Kidney capillary endothelial cell (primary cell): ENCODE data around the gene ADGRB3.

Experiments used
- DNase-seq: peaks from one replicate; pipeline ENCODE4 v3.0.0-alpha.2; 2018; ENCODE audit warnings: low spot score

ADGRB3 gene

DNA sequence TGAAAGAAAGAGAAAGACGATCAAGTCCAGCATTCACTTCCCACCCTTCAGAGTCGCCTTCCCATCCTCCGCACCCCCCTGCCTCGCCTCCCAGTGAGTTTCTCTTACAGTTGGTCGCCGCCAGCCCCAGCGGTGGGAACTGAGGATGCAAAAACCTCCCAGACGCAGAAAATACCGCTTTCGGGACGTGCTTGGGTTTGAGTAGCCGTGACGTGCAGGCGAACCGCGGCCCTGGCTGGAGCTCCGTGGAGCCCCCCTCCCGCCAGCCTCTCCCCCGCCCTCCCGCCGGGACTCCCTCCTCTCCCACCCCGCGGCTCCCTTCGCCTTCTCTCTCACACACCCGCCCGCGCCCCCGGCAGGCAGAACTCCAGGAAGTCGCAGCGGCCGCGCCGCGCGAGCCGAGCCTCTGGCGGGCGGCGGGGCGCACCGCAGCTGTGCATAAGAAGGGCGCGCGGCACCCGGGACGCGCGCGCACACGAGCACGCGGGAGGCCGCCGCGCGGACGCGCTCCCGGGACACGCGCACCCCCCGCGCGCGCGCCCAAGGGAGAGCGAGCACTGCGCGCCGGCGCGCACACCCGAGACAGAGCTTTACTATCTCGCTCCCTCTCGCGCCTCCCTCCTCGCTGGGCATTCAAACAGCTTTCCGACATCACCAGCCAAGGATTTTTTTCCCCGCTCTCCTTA is at the start of gene ADGRB3:
TSS of gene ADGRB3 (plus strand) at position 557 of the 686 bp plus-strand sequence. CDS start 3,394 bp downstream, outside the sequence.
- peak; percentile 60 for DNase-seq

DNA sequence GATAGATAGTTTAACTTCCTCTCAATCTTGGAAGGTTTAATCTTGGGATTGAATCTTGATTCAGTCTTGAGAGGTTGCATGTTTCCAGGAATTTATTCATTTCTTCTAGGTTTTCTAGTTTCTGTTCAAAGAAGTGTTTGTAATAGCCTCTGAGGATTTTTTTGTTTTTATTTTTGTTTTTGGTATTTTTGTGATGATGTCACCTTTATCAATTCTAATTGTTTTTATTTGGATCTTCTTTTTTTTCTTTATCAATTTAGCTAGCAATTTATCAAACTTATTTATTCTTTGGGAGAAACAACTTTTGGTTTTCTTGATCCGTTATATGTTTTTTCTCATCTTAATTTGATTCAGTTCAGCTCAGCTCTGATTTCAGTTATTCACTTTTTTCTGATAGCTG is 41.5 kb upstream of the ADGRB3 start:
- no peak for DNase-seq

DNA sequence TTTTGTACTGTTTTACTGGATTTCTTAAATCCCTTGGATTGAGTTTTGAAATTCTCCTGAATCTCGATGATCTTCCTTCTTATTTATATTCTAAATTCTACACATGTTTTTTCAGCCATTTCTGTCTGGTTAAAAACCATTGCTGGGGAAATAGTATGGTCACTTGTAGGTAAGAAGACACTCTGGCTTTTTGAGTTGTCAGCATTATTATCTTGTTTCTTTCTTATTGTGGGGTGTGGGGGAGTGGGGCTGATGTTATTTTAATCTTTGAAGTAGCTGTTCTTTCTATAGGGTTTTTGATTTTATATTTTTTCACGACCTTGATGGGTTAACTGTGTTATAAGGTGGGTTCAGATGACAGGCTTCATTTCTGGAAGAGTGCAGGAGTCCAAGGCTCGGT is 37.4 kb upstream of the ADGRB3 start:
- no peak for DNase-seq

DNA sequence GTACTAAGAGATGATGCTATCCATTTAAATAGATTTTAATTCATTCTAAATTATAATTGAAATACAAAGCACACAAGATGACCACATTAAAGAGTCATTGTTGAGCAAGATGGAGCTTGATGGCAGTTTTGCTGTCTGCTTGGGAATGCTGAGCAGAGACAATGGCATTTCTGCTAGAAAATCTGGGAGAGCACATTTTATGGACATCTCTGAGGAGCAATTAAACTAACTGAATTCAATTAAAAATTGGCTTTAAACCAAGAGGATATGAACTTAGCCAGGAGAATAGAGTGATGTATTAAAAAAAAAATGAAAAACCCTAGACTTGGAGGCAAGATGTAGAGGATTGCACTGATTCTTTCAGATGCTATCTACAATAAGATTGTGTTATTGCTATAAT is 19.1 kb upstream of the ADGRB3 start:
- no peak for DNase-seq

DNA sequence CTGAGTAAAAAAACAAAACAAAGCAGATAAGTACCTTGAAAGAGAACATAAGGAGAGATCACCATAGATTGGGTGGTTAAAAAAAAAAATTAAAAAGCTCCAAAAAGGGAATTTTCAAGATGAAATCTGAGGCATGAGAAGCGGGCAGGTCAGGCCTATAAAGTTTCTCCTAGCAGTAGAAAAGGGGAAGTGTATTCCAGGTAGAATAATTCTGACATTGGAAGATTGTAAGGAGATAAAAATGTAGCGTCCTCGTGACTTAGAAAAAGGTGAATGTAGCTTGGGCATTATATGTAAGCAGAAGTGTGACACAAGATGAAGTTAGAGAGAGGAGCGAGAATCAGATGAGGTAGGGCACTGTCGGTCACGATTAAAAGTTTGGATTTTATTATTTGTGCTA is 9.1 kb upstream of the ADGRB3 start:
- DNase-seq, result no peak

GRCh38 chr6:68628161-68628560 is 6.9 kb upstream of the ADGRB3 start:
- no peak for DNase-seq

- DNase-seq, result no peak
These were observed 2.3 kb upstream of the ADGRB3 start for GRCh38 chr6:68632734-68633133.

DNA sequence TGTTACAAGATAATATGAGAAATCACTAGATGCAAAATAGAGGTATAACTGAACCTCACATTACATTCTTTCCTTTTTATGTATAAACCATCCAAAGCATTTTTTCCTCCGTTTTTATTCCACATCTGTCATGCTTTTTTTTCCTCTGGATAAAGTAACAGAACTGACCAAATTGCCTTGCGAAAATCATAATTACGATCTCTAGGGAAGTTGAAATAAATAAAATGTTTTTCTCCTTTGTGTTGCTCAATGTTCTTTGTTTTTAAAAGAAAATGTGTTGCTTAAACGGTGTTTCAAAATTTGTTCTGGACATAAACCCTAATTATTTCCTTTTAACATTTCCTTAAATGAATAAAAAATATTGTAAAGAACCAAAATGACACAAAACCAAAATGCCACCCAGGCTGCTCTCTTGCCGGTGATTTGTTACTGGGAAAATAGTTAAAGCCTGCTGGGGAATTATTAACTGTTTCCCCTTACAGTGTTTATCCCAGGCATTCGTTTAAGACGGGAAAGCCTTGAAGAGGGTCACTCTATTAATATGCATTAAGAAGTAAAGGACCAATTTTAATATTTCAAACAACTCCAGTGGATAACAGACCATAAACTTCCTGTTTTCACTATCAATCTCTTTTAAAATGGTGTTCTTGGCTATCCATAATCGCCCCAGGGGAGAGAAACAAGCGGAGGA is 1.7 kb upstream of the ADGRB3 start:
- no peak for DNase-seq

GRCh38 chr6:68633972-68634725 is 933 bp upstream of the ADGRB3 start:
- no peak for DNase-seq

DNA sequence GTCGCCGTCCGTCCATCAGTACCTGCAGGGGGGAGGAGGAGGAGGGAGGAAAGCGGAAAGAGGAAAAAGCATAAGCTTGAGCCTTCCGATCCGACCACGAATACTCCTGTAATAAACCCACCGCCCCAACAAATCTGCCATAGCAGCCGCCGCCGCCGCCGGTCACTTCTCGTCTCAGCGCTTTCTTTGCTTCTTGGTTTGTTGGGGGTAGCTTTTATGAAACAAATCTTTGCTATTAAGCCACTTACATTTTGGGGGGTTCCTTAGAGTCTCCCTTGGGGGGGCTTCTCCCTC is 277 bp downstream of the ADGRB3 start:
- DNase-seq, result no peak

DNA sequence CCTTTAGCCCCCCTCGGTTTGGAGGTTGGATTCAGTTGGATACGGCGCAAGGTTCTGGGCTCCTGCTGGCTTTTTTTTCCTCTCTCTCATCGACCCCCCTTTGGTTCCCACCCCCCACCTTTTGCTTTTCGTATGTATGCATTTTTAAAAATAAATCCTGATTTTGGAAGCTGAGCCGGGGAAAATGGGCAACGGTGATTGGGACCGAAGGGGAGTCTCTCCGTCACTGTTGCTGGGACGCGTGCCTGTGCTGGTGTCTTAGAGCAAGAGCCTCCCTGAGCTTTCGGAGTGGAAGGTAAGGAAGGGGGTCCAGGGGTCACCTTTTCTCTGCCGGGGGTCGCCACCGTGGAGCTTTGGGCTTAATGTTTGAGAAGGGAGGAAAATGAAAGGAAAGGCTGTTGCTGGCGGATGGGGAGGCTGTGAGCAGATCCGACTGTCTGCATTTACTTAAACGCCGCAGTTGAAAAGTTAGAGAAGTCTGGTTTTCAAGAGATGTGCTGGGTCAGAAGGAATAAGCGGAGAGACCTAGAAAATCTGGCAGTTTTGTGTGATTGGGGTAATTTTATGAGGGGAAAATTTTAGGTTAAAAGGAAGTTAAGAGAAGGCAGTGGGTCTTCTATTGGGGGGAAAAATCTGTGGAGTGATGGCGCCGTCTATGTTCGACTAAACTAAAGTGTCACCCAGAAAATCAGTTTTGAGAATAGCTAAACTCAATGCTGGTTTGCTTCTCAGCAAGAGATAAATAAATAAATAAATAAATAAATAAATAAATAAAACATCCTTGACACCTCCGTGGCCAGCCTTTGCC is 828 bp downstream of the ADGRB3 start:
- peak; percentile 21 for DNase-seq

DNA sequence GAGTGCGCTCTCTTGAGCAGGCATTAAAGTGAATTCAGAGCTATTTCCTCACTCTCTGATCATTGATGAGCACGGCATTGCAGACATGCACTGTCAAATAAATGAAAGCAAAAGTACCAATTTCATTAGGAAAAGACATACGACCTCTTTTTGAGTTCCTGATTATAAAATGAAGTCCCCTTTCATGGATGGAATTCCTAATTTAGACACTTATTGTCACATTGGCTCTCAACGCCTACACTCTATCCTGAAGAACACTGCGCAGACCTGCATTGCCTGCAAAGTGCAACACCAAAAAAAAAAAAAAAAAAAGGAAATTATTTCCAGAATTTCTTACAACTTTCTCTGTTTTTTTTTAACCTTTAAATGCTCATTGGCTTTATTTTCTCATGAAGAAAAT is 1.6 kb downstream of the ADGRB3 start:
- DNase-seq, result no peak

DNA sequence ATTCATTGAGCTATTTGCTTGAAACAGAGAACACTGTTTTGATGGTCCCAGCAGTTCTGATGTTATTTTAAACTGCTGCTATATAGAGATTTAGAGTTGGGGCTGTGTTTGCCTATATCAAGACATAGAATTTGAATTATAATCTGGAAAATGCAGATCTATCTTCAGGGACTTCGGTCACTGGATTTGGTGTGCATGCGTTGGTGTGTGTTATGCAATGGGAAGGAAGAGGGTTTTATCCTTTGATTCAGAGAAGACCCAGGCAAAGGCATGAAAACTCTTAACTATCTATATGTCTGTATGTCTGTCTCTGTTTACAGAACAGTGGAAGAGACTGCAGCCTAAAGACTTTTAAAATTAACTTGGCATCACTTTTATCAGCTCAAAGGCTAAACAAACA is 2.0 kb downstream of the ADGRB3 start:
- DNase-seq, result no peak

DNA sequence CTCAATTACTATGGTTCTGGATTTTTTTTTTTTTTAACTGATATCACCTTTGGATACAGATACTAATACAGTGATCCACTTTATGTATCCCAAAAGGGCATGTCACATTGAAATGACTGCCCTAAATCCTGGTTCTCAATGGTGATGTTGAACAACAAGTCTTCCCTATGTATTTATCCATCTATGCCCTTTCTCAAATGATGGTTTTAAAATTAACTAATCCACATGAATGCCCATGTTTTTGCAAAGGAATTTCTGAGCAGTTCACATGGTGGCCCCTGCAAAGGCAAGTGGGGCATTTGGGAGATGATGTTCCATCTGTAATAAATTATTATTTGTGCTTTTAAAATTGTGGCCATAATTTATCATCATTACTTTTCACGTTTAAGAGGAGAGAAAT is 2.7 kb downstream of the ADGRB3 start:
- no peak for DNase-seq

GRCh38 chr6:68638230-68638900 is 3.3 kb downstream of the ADGRB3 start:
- DNase-seq, result peak; percentile 54

DNA sequence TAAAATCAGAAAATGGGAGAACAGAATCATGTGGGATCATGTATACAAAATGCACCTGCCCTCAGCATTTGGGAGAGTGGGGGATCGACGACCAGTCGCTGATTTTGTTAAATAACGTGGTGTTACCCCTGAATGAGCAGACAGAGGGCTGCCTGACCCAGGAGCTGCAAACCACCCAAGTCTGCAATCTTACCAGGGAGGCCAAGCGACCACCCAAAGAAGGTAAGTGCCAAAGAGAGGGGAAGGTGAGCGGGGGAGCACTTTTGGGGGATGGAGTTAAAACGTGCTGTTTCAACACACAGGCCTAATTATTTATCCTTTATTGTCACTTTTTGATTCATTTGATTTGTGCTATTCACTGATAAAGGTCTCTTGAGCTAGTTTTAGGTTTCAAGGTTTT is 4.1 kb downstream of the ADGRB3 start:
- no peak for DNase-seq

DNA sequence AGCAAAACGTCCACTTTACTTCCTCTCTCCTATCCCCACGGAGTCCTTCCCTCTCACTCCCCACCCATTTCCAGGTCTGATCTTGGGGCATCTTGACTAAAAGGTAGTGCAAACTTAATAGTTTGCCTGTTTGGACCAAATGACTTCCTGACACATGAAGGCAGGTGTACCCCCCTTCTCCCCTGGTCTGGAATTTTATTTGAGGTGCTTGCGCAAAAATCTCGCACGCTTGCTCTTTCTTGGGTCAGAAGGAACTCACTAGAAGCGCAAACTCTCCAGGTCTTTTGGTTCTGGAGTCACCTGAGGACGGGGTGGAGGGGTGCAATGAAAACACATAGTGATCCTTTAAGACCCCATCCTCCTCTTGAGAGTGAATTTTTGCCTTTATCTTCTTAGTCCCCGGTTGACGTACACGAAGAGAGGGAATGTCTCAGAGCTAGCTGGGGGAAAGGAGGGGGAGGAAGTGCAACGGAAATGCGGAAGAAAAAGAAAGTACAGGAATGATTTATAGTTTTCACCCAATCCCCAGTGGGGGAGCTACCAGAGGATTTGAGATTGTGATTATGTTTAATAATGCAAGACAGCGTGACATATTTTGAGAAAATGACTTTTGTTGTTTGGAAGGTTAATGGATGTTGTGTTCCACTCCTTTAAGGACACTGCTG is 4.9 kb downstream of the ADGRB3 start:
- no peak for DNase-seq

DNA sequence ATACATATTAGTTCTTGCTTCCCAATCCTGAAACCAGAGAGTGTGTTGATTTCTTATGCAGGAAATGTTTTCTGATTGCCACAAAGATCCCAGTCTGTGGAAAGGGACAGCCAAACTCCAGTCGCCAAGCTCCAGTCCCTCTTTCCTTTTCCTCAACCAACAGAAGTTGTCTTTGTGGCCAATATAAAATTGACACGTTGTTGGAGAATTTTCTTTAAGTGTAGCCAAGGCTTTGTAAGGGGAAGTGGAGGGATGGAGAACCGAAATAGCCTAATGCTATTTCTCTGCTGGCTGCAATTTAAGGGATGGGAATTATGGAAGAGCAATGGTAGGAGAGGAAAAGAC is 5.4 kb downstream of the ADGRB3 start:
- DNase-seq, result no peak

- no peak for DNase-seq
These were observed 6.1 kb downstream of the ADGRB3 start for GRCh38 chr6:68641172-68641571.

- no peak for DNase-seq
These were observed 7.0 kb downstream of the ADGRB3 start for GRCh38 chr6:68642081-68642480.

GRCh38 chr6:68642977-68643376 is 7.9 kb downstream of the ADGRB3 start:
- no peak for DNase-seq

DNA sequence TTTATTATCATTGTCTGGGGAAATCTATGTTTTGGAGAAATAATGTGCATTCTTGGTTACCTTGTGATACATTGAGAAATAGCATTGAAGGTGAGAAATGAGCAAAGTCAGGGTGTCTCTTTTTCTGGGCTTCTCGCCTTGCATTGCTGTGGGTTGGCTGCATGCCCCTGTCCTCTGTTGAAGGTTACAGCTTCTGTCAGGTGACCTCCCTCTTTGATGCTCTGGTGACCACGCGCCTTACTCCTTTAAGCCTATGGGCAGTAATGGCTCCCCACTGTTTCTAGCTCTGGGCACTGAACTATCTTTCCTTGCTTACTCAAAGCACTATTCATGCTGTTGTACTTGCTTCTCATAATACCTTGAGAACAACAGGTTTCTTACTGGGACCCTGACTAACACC is 14.6 kb downstream of the ADGRB3 start:
- DNase-seq, result no peak
